ENCODE measurements around the gene DNAI1.

GRCh38 chr9:34477541-34477940 is 18.9 kb downstream of the DNAI1 start:
- no peak for TF ChIP-seq EZH2 (IDR thresholded peaks at IDR 0.05; ENCODE audit: insufficient read depth, low read length)
- no peak for TF ChIP-seq CTCF (IDR thresholded peaks at IDR 0.05; ENCODE audit: insufficient read depth, low read depth, low read length)

All from astrocyte (in vitro differentiated cells and primary cell).